AG20443 (cell line): Measurements from ENCODE around the gene CDH23.

ENCODE experiments used
- DNase-seq: peaks from one replicate; pipeline ENCODE4 v3.0.0; 2012; ENCODE audit warnings: low spot score, mixed read lengths

Gene CDH23

GRCh38 chr10:71392791-71393781 is 3.6 kb upstream of the CDH23 start:
- no peak for DNase-seq

- DNase-seq, result no peak
Measured at GRCh38 chr10:71393841-71394475, 2.8 kb upstream of the CDH23 start.

GRCh38 chr10:71394926-71395562 is 1.7 kb upstream of the CDH23 start:
- no peak for DNase-seq

GRCh38 chr10:71395621-71396020 is 1.1 kb upstream of the CDH23 start:
- DNase-seq, result no peak

- DNase-seq, result peak; percentile 30
Measured at GRCh38 chr10:71396084-71396710, 523 bp upstream of the CDH23 start.

- DNase-seq, result no peak
Measured at GRCh38 chr10:71397296-71398212, 834 bp downstream of the CDH23 start.

- DNase-seq, result no peak
Measured at GRCh38 chr10:71398976-71399375, 2.3 kb downstream of the CDH23 start.

- no peak for DNase-seq
Measured at GRCh38 chr10:71399946-71400345, 3.2 kb downstream of the CDH23 start.

- DNase-seq, result no peak
Measured at GRCh38 chr10:71401056-71401455, 4.3 kb downstream of the CDH23 start.

- DNase-seq, result no peak
Measured at GRCh38 chr10:71402005-71402404, 5.3 kb downstream of the CDH23 start.

- DNase-seq, result no peak
Measured at GRCh38 chr10:71404503-71405295, 8.0 kb downstream of the CDH23 start.

- DNase-seq, result no peak
Measured at GRCh38 chr10:71406878-71407277, 10.2 kb downstream of the CDH23 start.

- DNase-seq, result no peak
Measured at GRCh38 chr10:71408436-71409225, 11.9 kb downstream of the CDH23 start.

- DNase-seq, result no peak
Measured at GRCh38 chr10:71409516-71410104, 12.9 kb downstream of the CDH23 start.

- DNase-seq, result no peak
Measured at GRCh38 chr10:71413581-71413980, 16.9 kb downstream of the CDH23 start.

GRCh38 chr10:71414359-71414758 is 17.6 kb downstream of the CDH23 start:
- no peak for DNase-seq

GRCh38 chr10:71419002-71419540 is 22.4 kb downstream of the CDH23 start:
- DNase-seq, result no peak

- no peak for DNase-seq
Measured at GRCh38 chr10:71419750-71420149, 23.0 kb downstream of the CDH23 start.

- DNase-seq, result no peak
Measured at GRCh38 chr10:71421075-71421434, 24.3 kb downstream of the CDH23 start.
